SK-N-SH (cell line): Measurements from ENCODE around the gene OS9. TPM values are rescaled to one million over a fixed set of nuclear protein-coding genes. Genes with fewer than 3 reads are reported as not detected.

Experiments used
- CTCF ChIA-PET: fragments of 300-600, 350-600 bp; formaldehyde crosslinking; extraction: SDS; loops from one replicate; lab custom pipeline; 2021; lab: Yijun Ruan, JAX
- POLR2A ChIA-PET: fragments of 350-600 bp; sonication (Branson Sonifier 250); formaldehyde crosslinking; extraction: SDS; loops from one replicate; lab custom pipeline; 2020; ENCODE audit warnings: antibody characterized with exemption, inconsistent platforms; lab: Yijun Ruan, JAX
- DNase-seq: peaks from one replicate; pipeline ENCODE4 v3.0.0; 2012
- H2AFZ ChIP-seq: fragments of 200-600 bp; sonication (generic); 2 replicates; pipeline ENCODE4 v1.8.1; 2016; ENCODE audit warnings: antibody characterized with exemption, mild to moderate bottlenecking, low read depth
- H3F3A ChIP-seq: fragments of 200-600 bp; sonication (generic); replicated peaks from 2 replicates; pipeline ENCODE3; 2016; ENCODE audit warnings: antibody characterized with exemption, mild to moderate bottlenecking; ENCODE audit not compliant: insufficient read depth
- H3K27ac ChIP-seq, 2 experiments: fragments of 200-500 bp in 1 of 2; fragments of 200-600 bp in 1 of 2; sonication (Bioruptor generic) in 1 of 2; sonication (generic), shearing (Covaris generic) in 1 of 2; 2 replicates each; pipeline versions ENCODE4 v1.5.1 to v1.6.1; 2014 to 2016; ENCODE audit warnings: low read depth in 2 of 2, inconsistent platforms in 1 of 2, low read length in 1 of 2, mild to moderate bottlenecking in 1 of 2, mixed read lengths in 1 of 2
- H3K27me3 ChIP-seq: fragments of 200-600 bp; sonication (generic), shearing (Covaris generic); 2 replicates; pipeline ENCODE4 v1.6.1; 2016; ENCODE audit warnings: mixed run types; ENCODE audit not compliant: insufficient read depth
- H3K36me3 ChIP-seq, 2 experiments: fragments of 200-500 bp in 1 of 2; fragments of 200-600 bp in 1 of 2; sonication (Bioruptor generic) in 1 of 2; sonication (generic) in 1 of 2; replicated peaks in 1 of 2; 2 replicates each; pipeline versions ENCODE3 to v1.5.1; 2014 to 2016; ENCODE audit warnings: low read length in 1 of 2, mild to moderate bottlenecking in 1 of 2; ENCODE audit not compliant: insufficient read depth in 2 of 2, control insufficient read depth in 1 of 2
- H3K4me1 ChIP-seq, 2 experiments: fragments of 200-500 bp in 1 of 2; fragments of 200-600 bp in 1 of 2; sonication (Bioruptor generic) in 1 of 2; sonication (generic), shearing (Covaris generic) in 1 of 2; 2 replicates each; pipeline versions ENCODE4 v1.5.1 to v1.6.1; 2014 to 2016; ENCODE audit warnings: low read depth in 1 of 2, low read length in 1 of 2, mixed run types in 1 of 2; ENCODE audit not compliant: insufficient read depth in 2 of 2, control insufficient read depth in 1 of 2
- H3K4me2 ChIP-seq: fragments of 200-600 bp; sonication (generic), shearing (Covaris generic); 2 replicates; pipeline ENCODE4 v1.6.1; 2017; ENCODE audit warnings: mixed run types
- H3K4me3 ChIP-seq, 2 experiments: fragments of 200-500 bp in 1 of 2; fragments of 200-600 bp in 1 of 2; sonication (Bioruptor generic) in 1 of 2; sonication (generic), shearing (Covaris generic) in 1 of 2; 2 replicates each; pipeline versions ENCODE4 v1.5.1 to v1.8.1; 2014 to 2016; ENCODE audit warnings: low read depth in 2 of 2, inconsistent platforms in 1 of 2, low read length in 1 of 2, mild to moderate bottlenecking in 1 of 2, mixed read lengths in 1 of 2, moderate library complexity in 1 of 2
- H3K79me2 ChIP-seq: fragments of 200-600 bp; sonication (generic); 2 replicates; pipeline ENCODE4 v1.8.1; 2017; ENCODE audit warnings: mild to moderate bottlenecking; ENCODE audit not compliant: insufficient read depth
- H3K9ac ChIP-seq: fragments of 200-600 bp; sonication (generic); 2 replicates; pipeline ENCODE4 v1.6.1; 2017; ENCODE audit warnings: mixed run types
- H3K9me2 ChIP-seq: fragments of 200-600 bp; sonication (generic); 2 replicates; pipeline ENCODE4 v1.6.1; 2017; ENCODE audit warnings: mixed run types
- H3K9me3 ChIP-seq: fragments of 200-600 bp; sonication (generic); 2 replicates; pipeline ENCODE4 v1.6.1; 2017; ENCODE audit warnings: mixed run types, mild to moderate bottlenecking, moderate library complexity
- H4K20me1 ChIP-seq: fragments of 200-600 bp; sonication (generic); 2 replicates; pipeline ENCODE4 v1.6.1; 2017; ENCODE audit warnings: mild to moderate bottlenecking, mixed run types; ENCODE audit not compliant: insufficient read depth
- CHD2 ChIP-seq: fragments of 150-350 bp; IDR thresholded peaks from 2 replicates; pipeline ENCODE4 v1.6.1; 2018; ENCODE audit warnings: low read length; ENCODE audit not compliant: partially characterized antibody
- ELF1 ChIP-seq: IDR thresholded peaks from 2 replicates; pipeline ENCODE4 v1.4.0; 2012
- EP300 ChIP-seq, 2 experiments: IDR thresholded peaks; 2 replicates each; pipeline versions ENCODE4 v1.4.0 to v1.6.1; 2012; ENCODE audit warnings: borderline replicate concordance in 1 of 2, low read depth in 1 of 2, low read length in 1 of 2
- FOXJ3 ChIP-seq: sonication (generic); formaldehyde crosslinking; IDR thresholded peaks from 2 replicates; pipeline ENCODE4 v1.5.1; 2020; ENCODE audit warnings: mild to moderate bottlenecking, missing genetic modification reagents
- GABPA ChIP-seq: IDR thresholded peaks from 2 replicates; pipeline ENCODE4 v1.4.0; 2012; ENCODE audit warnings: low read depth, mild to moderate bottlenecking
- MEF2A ChIP-seq: IDR thresholded peaks from 2 replicates; pipeline ENCODE4 v1.4.0; 2012; ENCODE audit warnings: low read depth, borderline replicate concordance
- MXI1 ChIP-seq: IDR thresholded peaks from 2 replicates; pipeline ENCODE4 v1.6.1; 2012; ENCODE audit warnings: mild to moderate bottlenecking, low read depth, low read length, improper control_type of control experiment
- NFIC ChIP-seq: IDR thresholded peaks from 2 replicates; pipeline ENCODE4 v1.4.0; 2012; ENCODE audit warnings: borderline replicate concordance
- NRF1 ChIP-seq: IDR thresholded peaks from 2 replicates; pipeline ENCODE4 v1.6.1; 2012; ENCODE audit warnings: low read depth, mild to moderate bottlenecking, low read length
- RCOR1 ChIP-seq: fragments of 150-350 bp; IDR thresholded peaks from 2 replicates; pipeline ENCODE4 v1.6.1; 2017; ENCODE audit warnings: antibody characterized with exemption, low read length
- RFX5 ChIP-seq: IDR thresholded peaks from 2 replicates; pipeline ENCODE4 v1.6.1; 2012; ENCODE audit warnings: mild to moderate bottlenecking, improper control_type of control experiment, low read length
- RXRA ChIP-seq: IDR thresholded peaks from 2 replicates; pipeline ENCODE4 v1.4.0; 2012; ENCODE audit warnings: low read depth, mild to moderate bottlenecking, borderline replicate concordance
- YY1 ChIP-seq: IDR thresholded peaks from 2 replicates; pipeline ENCODE4 v1.4.0; 2012; ENCODE audit warnings: low read depth, mild to moderate bottlenecking
- WGBS: methylation state at CpG from one replicate; pipeline ENCODE4 v1.1.6; 2017; ENCODE audit warnings: low lambda C conversion rate; 5-methylcytosine and 5-hydroxymethylcytosine counted together
- polyA plus RNA-seq, 3 experiments: library from polyadenylated mRNA; depleted of rRNA; stranded (reverse); fragments of >200 nt; gene quantifications; 2 replicates each; pipeline ENCODE4 v1.2.3, GENCODE V29; 2012
- TF ChIP-seq, protein P1 (sequence below): IDR thresholded peaks from 2 replicates; pipeline ENCODE4 v1.4.0; 2012; ENCODE audit warnings: low read depth, borderline replicate concordance
- TF ChIP-seq, protein P2 (sequence below): IDR thresholded peaks from 2 replicates; pipeline ENCODE4 v1.6.1; 2012; ENCODE audit warnings: mild to moderate bottlenecking, low read depth, low read length, moderate library complexity
- TF ChIP-seq, protein P3 (sequence below): fragments of 150-350 bp; IDR thresholded peaks from 2 replicates; pipeline ENCODE4 v1.6.1; 2017; ENCODE audit warnings: antibody characterized with exemption, low read length, low read depth, borderline replicate concordance

OS9 gene
- polyA plus RNA-seq, 1 of the 3 experiments (the other 2 are of a cell fraction) = 280 TPM

DNA sequence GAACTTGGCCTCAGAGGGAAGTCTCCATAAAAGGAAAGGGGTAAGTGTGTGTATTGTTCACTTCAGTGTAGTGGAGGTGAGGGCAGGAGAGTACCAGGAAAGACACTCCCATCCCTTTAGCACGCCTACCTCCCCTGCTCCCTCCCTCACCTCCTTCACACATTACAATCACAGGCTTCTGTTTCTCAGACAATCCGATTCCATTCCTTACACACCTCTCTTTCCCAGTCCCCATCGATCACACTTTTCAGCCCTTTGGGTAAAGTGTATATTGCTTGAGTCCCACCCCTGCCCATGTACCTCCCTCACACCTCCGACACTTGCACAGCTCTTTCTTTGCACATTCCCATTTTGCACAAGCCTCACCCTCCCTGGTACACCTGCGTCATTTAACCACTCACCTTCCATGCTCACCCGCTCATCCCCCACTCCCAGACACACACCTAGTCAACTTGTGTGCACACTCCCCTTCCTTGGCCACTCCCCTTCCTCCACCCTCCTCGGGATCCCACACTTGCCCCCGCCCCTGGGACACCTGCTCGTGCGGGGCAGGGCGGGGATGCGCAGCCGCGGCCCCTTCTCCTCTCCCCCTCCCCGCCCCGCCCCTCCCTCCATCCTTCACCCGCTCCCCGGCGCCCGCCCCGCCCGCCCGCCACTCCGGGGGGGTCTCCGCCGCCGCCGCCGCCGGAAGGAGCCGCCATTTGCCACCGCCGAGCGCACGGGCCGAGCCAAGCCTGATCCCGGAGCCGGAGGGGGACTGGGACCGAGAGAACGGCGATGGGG lies 60.7 kb downstream of the OS9 start, which contains the start of gene MARCHF9:
Gene MARCHF9, plus strand, starts transcription at position 693 of the 783 bp plus-strand sequence. CDS start 426 bp downstream, outside the sequence.
- H3K4me1 ChIP-seq = peaks cover 8 to 37% of the 10 kb centered on the region in 2 experiments
- no peaks in the 10 kb centered on the region for H3K9me3 ChIP-seq
- H3F3A ChIP-seq = peaks cover 21% of the 10 kb centered on the region
- TF ChIP-seq RFX5 (no peak), YY1 (peak; percentile 58; the same call in 1 of the 2 replicates), CHD2 (no peak), MEF2A (no peak), ELF1 (no peak), EP300 (IDR thresholded peaks at IDR 0.05; ENCODE audit: borderline replicate concordance in 1 of 2, low read depth in 1 of 2, low read length in 1 of 2) (no peak), RCOR1 (no peak), MXI1 (0 out of 2 replicates have a peak, but pooled peaks have one; percentile 33), RXRA (no peak), FOXJ3 (CRISPR knock-in tag) (no peak), NRF1 (peak; percentile 63), NFIC (no peak), GABPA (no peak)
- TF ChIP-seq, protein P1, sequence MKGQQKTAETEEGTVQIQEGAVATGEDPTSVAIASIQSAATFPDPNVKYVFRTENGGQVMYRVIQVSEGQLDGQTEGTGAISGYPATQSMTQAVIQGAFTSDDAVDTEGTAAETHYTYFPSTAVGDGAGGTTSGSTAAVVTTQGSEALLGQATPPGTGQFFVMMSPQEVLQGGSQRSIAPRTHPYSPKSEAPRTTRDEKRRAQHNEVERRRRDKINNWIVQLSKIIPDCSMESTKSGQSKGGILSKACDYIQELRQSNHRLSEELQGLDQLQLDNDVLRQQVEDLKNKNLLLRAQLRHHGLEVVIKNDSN = no peak
- TF ChIP-seq, protein P2, sequence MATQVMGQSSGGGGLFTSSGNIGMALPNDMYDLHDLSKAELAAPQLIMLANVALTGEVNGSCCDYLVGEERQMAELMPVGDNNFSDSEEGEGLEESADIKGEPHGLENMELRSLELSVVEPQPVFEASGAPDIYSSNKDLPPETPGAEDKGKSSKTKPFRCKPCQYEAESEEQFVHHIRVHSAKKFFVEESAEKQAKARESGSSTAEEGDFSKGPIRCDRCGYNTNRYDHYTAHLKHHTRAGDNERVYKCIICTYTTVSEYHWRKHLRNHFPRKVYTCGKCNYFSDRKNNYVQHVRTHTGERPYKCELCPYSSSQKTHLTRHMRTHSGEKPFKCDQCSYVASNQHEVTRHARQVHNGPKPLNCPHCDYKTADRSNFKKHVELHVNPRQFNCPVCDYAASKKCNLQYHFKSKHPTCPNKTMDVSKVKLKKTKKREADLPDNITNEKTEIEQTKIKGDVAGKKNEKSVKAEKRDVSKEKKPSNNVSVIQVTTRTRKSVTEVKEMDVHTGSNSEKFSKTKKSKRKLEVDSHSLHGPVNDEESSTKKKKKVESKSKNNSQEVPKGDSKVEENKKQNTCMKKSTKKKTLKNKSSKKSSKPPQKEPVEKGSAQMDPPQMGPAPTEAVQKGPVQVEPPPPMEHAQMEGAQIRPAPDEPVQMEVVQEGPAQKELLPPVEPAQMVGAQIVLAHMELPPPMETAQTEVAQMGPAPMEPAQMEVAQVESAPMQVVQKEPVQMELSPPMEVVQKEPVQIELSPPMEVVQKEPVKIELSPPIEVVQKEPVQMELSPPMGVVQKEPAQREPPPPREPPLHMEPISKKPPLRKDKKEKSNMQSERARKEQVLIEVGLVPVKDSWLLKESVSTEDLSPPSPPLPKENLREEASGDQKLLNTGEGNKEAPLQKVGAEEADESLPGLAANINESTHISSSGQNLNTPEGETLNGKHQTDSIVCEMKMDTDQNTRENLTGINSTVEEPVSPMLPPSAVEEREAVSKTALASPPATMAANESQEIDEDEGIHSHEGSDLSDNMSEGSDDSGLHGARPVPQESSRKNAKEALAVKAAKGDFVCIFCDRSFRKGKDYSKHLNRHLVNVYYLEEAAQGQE = no peak
- TF ChIP-seq, protein P3, sequence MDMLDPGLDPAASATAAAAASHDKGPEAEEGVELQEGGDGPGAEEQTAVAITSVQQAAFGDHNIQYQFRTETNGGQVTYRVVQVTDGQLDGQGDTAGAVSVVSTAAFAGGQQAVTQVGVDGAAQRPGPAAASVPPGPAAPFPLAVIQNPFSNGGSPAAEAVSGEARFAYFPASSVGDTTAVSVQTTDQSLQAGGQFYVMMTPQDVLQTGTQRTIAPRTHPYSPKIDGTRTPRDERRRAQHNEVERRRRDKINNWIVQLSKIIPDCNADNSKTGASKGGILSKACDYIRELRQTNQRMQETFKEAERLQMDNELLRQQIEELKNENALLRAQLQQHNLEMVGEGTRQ = no peak
- H2AFZ ChIP-seq = peak within 1 kb of the TSS; percentile 38; the same call in 1 of the 2 replicates
- no peaks in the 10 kb centered on the region for H3K27me3 ChIP-seq
- DNase-seq = peak; percentile 87
- H3K79me2 ChIP-seq = peaks cover 25% of the 10 kb centered on the region
- ChIA-PET CTCF (interaction anchor here (1.4 kb wide), 1 partner anchor 10 kb away, joined by 5 read pairs; no protein-coding TSS in a partner anchor), POLR2A (interaction anchor here (1.1 kb wide), 1 partner anchor 18 kb away, joined by 4 read pairs; the partner anchor contains the start of gene EEF1AKMT3)
- H4K20me1 ChIP-seq = peaks cover 2% of the 10 kb centered on the region
- H3K9ac ChIP-seq = peak within 1 kb of the TSS; percentile 44; the same call in 1 of the 2 replicates
- peaks cover 17 to 23% of the 10 kb centered on the region in 2 experiments for H3K36me3 ChIP-seq
- 5% methylated on average over 20 of the region's 41 CpGs for whole genome bisulfite sequencing
- peak within 1 kb of the TSS; percentile 73 to 79 for H3K4me3 ChIP-seq
- H3K9me2 ChIP-seq = no peaks in the 10 kb centered on the region
- peak within 1 kb of the TSS; percentile 97 for H3K4me2 ChIP-seq
- peak within 1 kb of the TSS in 1 of 2 experiments; percentile 62; a peak in 2 of 4 replicates for H3K27ac ChIP-seq
